H9 (cell line): ENCODE data around the gene SH2B2. TPM values are rescaled to one million over a fixed set of nuclear protein-coding genes. Genes with fewer than 3 reads are reported as not detected.

Experiments used
- DNase-seq: peaks from one replicate; pipeline ENCODE4 v3.0.0-alpha.2; 2017
- H2AFZ ChIP-seq: one replicate; pipeline ENCODE4 v1.6.1; 2013; ENCODE audit warnings: mild to moderate bottlenecking, low read length, control low read depth, moderate library complexity
- H2AK5ac ChIP-seq: 2 replicates; pipeline ENCODE4 v1.6.1; 2013; ENCODE audit warnings: low read length, control low read depth, mixed read lengths; ENCODE audit not compliant: insufficient read length
- H2BK120ac ChIP-seq: one replicate; pipeline ENCODE4 v1.6.1; 2013; ENCODE audit warnings: low read depth, mild to moderate bottlenecking, low read length, control low read depth, inconsistent platforms; ENCODE audit not compliant: poor library complexity, severe bottlenecking
- H2BK12ac ChIP-seq: 2 replicates; pipeline ENCODE4 v1.6.1; 2013; ENCODE audit warnings: low read length, control low read depth, mixed read lengths, low read depth; ENCODE audit not compliant: insufficient read length
- H2BK15ac ChIP-seq: 2 replicates; pipeline ENCODE4 v1.6.1; 2013; ENCODE audit warnings: low read depth, low read length, control low read depth
- H2BK20ac ChIP-seq: one replicate; pipeline ENCODE4 v1.6.1; 2013; ENCODE audit warnings: low read depth, mild to moderate bottlenecking, low read length, control low read depth, inconsistent platforms; ENCODE audit not compliant: poor library complexity, severe bottlenecking
- H2BK5ac ChIP-seq: 2 replicates; pipeline ENCODE4 v1.6.1; 2013; ENCODE audit warnings: low read length, control low read depth, mixed read lengths; ENCODE audit not compliant: insufficient read length
- H3K14ac ChIP-seq: 2 replicates; pipeline ENCODE4 v1.6.1; 2013; ENCODE audit warnings: low read length, control low read depth; ENCODE audit not compliant: insufficient read depth
- H3K18ac ChIP-seq: 2 replicates; pipeline ENCODE4 v1.6.1; 2013; ENCODE audit warnings: low read depth, mild to moderate bottlenecking, mixed read lengths, low read length, control low read depth; ENCODE audit not compliant: insufficient read length
- H3K23ac ChIP-seq: 2 replicates; pipeline ENCODE4 v1.6.1; 2013; ENCODE audit warnings: low read length, control low read depth, mixed read lengths, low read depth; ENCODE audit not compliant: insufficient read length
- H3K23me2 ChIP-seq: 2 replicates; pipeline ENCODE4 v1.6.1; 2013; ENCODE audit warnings: low read depth, mild to moderate bottlenecking, mixed read lengths, low read length, control low read depth; ENCODE audit not compliant: insufficient read length, poor library complexity, severe bottlenecking
- H3K27ac ChIP-seq: 2 replicates; pipeline ENCODE4 v1.5.1; 2013; ENCODE audit warnings: low read length, control low read depth, mixed read lengths, low read depth; ENCODE audit not compliant: insufficient read length
- H3K27me3 ChIP-seq: 2 replicates; pipeline ENCODE4 v1.6.1; 2013; ENCODE audit warnings: low read length, control low read depth, inconsistent platforms; ENCODE audit not compliant: insufficient read depth
- H3K4ac ChIP-seq: 2 replicates; pipeline ENCODE4 v1.6.1; 2013; ENCODE audit warnings: low read depth, mild to moderate bottlenecking, control low read depth, inconsistent platforms, low read length, moderate library complexity
- H3K4me1 ChIP-seq: 2 replicates; pipeline ENCODE4 v1.6.1; 2013; ENCODE audit warnings: low read length, control low read depth, inconsistent platforms; ENCODE audit not compliant: insufficient read depth
- H3K4me2 ChIP-seq: 2 replicates; pipeline ENCODE4 v1.6.1; 2013; ENCODE audit warnings: low read length, control low read depth, mixed read lengths; ENCODE audit not compliant: insufficient read length, insufficient read depth
- H3K56ac ChIP-seq: 2 replicates; pipeline ENCODE4 v1.6.1; 2013; ENCODE audit warnings: low read depth, mild to moderate bottlenecking, mixed read lengths, low read length, control low read depth; ENCODE audit not compliant: insufficient read length
- H3K79me1 ChIP-seq: 2 replicates; pipeline ENCODE4 v1.6.1; 2013; ENCODE audit warnings: low read depth, mild to moderate bottlenecking, moderate library complexity, low read length, control low read depth, inconsistent platforms; ENCODE audit not compliant: insufficient read depth, poor library complexity, severe bottlenecking
- H3K79me2 ChIP-seq: 2 replicates; pipeline ENCODE4 v1.6.1; 2013; ENCODE audit warnings: low read length, control low read depth, inconsistent platforms; ENCODE audit not compliant: insufficient read depth
- H3K9ac ChIP-seq: 2 replicates; pipeline ENCODE4 v1.6.1; 2013; ENCODE audit warnings: low read length, control low read depth, mixed read lengths; ENCODE audit not compliant: insufficient read length; ENCODE audit errors: extremely low read depth
- H3K9me3 ChIP-seq: one replicate; pipeline ENCODE4 v1.6.1; 2013; ENCODE audit warnings: low read depth, low read length, inconsistent platforms; ENCODE audit not compliant: control insufficient read depth
- H3T11ph ChIP-seq: one replicate; pipeline ENCODE4 v1.6.1; 2013; ENCODE audit warnings: mild to moderate bottlenecking, low read length, control low read depth, inconsistent platforms
- H4K20me1 ChIP-seq: one replicate; pipeline ENCODE4 v1.6.1; 2013; ENCODE audit not compliant: control insufficient read depth, insufficient read length, insufficient read depth
- H4K5ac ChIP-seq: 2 replicates; pipeline ENCODE4 v1.6.1; 2013; ENCODE audit warnings: low read depth, mild to moderate bottlenecking, mixed read lengths, low read length, control low read depth; ENCODE audit not compliant: insufficient read length
- H4K8ac ChIP-seq: replicated peaks from 2 replicates; pipeline ENCODE4 v1.6.1; 2013; ENCODE audit warnings: low read length, control low read depth, mixed read lengths, low read depth; ENCODE audit not compliant: insufficient read length
- H4K91ac ChIP-seq: 2 replicates; pipeline ENCODE4 v1.6.1; 2013; ENCODE audit warnings: low read depth, mild to moderate bottlenecking, moderate library complexity, mixed read lengths, low read length, control low read depth; ENCODE audit not compliant: insufficient read length
- H3K27ac Mint-ChIP-seq, 3 experiments: 2 replicates in 2 of 3; 3 replicates in 1 of 3; pipeline ENCODE4 v1.8.0; 2020 to 2021; ENCODE audit warnings: mixed read lengths in 3 of 3, mild to moderate bottlenecking in 1 of 3, moderate library complexity in 1 of 3
- H3K27me3 Mint-ChIP-seq: 2 replicates; pipeline ENCODE4 v1.8.0; 2021; ENCODE audit warnings: low read depth, mild to moderate bottlenecking, moderate library complexity, mixed read lengths
- H3K36me3 Mint-ChIP-seq, 3 experiments: 2 replicates in 2 of 3; 3 replicates in 1 of 3; pipeline ENCODE4 v1.8.0; 2020 to 2021; ENCODE audit warnings: low read depth in 3 of 3, mixed read lengths in 3 of 3; ENCODE audit not compliant: insufficient read depth in 1 of 3
- H3K4me1 Mint-ChIP-seq, 2 experiments: 2 replicates each; pipeline ENCODE4 v1.8.0; 2020; ENCODE audit warnings: mixed read lengths in 2 of 2
- H3K4me3 Mint-ChIP-seq, 2 experiments: 2 replicates in 1 of 2; 3 replicates in 1 of 2; pipeline ENCODE4 v1.8.0; 2020 to 2021; ENCODE audit warnings: mild to moderate bottlenecking in 2 of 2, mixed read lengths in 2 of 2, moderate library complexity in 1 of 2
- H3K9me3 Mint-ChIP-seq, 2 experiments: 2 replicates in 1 of 2; 3 replicates in 1 of 2; pipeline ENCODE4 v1.8.0; 2020; ENCODE audit warnings: mild to moderate bottlenecking in 2 of 2, mixed read lengths in 2 of 2, moderate library complexity in 1 of 2
- WGBS: extraction: QIAGEN DNeasy Blood & Tissue Kit; methylation state at CpG from one replicate; pipeline ENCODE4 v1.1.7; 2013; ENCODE audit warnings: missing lambda C conversion rate, low lambda C conversion rate, mixed read lengths; ENCODE audit not compliant: insufficient read length; ENCODE audit errors: extremely low coverage; 5-methylcytosine and 5-hydroxymethylcytosine counted together
- total RNA-seq: library from RNA; stranded (reverse); gene quantifications from 2 replicates; pipeline ENCODE4 v1.2.1, GENCODE V29; 2021
- TF ChIP-seq, protein P1 (sequence below): fragments of 200-600 bp; sonication (generic); conservative IDR thresholded peaks from 3 replicates; pipeline ENCODE4 v1.8.0; 2021; ENCODE audit warnings: antibody characterized with exemption, mild to moderate bottlenecking

The SH2B2 gene
- total RNA-seq, 1 experiment from 2014 or later, result 10.4 TPM

DNA sequence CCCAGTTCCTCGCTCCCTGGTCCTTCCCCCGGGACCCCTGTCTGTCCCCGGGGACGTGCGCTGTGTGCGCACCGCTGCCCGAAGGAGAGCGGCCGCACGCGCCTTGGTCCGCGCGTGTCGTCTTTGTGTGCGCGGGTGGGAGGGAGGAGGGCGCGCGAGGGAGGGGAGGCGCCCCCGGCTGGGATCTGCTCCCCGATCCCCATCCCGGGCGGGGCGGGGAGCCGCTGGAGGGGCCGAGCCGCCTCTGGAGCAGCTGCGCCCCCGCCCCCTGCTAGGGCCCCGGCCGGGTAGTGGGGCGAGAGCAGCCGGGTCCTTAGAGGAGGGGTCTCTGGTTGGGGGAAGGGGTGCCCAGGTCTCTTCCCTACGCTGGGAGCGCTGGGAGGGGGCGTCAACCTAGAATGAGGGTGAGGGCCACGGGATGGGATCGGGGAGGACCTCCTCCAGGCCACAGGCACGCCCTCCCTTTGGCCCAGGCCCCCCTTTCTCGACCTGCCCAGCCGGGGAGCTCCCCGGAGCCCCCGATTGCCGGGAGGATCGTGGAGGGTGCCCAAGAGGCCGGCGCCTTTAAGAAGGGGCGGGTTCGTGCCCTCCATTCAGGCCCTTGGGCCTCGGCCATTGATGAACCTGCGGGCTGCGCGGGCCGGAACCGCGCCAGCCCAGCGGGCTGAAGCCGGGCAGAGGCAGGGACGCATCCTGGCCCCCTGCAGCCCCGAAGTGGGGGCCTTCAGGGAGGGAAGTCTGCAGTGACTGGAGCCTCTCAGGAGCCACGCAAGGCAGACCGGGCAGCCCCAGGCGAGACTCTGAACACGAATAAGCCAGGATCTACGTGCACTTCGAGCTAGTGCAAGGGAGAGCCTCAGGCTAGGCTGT is 678 bp downstream of the SH2B2 start:
- Mint-ChIP-seq H3K27me3 (peaks cover 28% of the 10 kb centered on the region), H3K9me3 (no peaks in the 10 kb centered on the region; a peak in 1 of 5 replicates), H3K27ac (no peak overlapping the region), H3K36me3 (no peaks in the 10 kb centered on the region), H3K4me3 (peak overlapping the region; percentile 64 to 81), H3K4me1 (peaks cover 19 to 28% of the 10 kb centered on the region in 2 experiments)
- H3K79me2 ChIP-seq, result no peaks in the 10 kb centered on the region
- H4K20me1 ChIP-seq, result no peaks in the 10 kb centered on the region
- H3K9me3 ChIP-seq, result no peaks in the 10 kb centered on the region
- H2BK12ac ChIP-seq, result no peak overlapping the region
- no peak overlapping the region for H3K27ac ChIP-seq
- H3K9ac ChIP-seq, result no peak overlapping the region
- H4K8ac ChIP-seq, result no peak overlapping the region
- H3K79me1 ChIP-seq, result no peaks in the 10 kb centered on the region
- H3K18ac ChIP-seq, result no peak overlapping the region
- H3K23me2 ChIP-seq, result peaks cover 10% of the 10 kb centered on the region
- WGBS, result no CpG with 5 or more reads among the region's 69 CpGs
- no peak overlapping the region for H2BK120ac ChIP-seq
- no peak overlapping the region for H3K14ac ChIP-seq
- no peak overlapping the region for H3K23ac ChIP-seq
- H2BK20ac ChIP-seq, result no peak overlapping the region
- H2AK5ac ChIP-seq, result no peak overlapping the region
- H3K4me1 ChIP-seq, result no peaks in the 10 kb centered on the region
- no peak overlapping the region for H2AFZ ChIP-seq
- peak; percentile 58 for DNase-seq
- no peak overlapping the region for H4K91ac ChIP-seq
- no peak overlapping the region for H2BK5ac ChIP-seq
- H3K27me3 ChIP-seq, result no peaks in the 10 kb centered on the region
- H3K4me2 ChIP-seq, result peak overlapping the region; percentile 86
- TF ChIP-seq, protein P1, sequence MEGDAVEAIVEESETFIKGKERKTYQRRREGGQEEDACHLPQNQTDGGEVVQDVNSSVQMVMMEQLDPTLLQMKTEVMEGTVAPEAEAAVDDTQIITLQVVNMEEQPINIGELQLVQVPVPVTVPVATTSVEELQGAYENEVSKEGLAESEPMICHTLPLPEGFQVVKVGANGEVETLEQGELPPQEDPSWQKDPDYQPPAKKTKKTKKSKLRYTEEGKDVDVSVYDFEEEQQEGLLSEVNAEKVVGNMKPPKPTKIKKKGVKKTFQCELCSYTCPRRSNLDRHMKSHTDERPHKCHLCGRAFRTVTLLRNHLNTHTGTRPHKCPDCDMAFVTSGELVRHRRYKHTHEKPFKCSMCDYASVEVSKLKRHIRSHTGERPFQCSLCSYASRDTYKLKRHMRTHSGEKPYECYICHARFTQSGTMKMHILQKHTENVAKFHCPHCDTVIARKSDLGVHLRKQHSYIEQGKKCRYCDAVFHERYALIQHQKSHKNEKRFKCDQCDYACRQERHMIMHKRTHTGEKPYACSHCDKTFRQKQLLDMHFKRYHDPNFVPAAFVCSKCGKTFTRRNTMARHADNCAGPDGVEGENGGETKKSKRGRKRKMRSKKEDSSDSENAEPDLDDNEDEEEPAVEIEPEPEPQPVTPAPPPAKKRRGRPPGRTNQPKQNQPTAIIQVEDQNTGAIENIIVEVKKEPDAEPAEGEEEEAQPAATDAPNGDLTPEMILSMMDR, result no peak
- no peak overlapping the region for H3T11ph ChIP-seq
- no peak overlapping the region for H2BK15ac ChIP-seq
- no peak overlapping the region for H3K4ac ChIP-seq
- no peak overlapping the region for H4K5ac ChIP-seq
- H3K56ac ChIP-seq, result no peak overlapping the region
